CD4-positive, alpha-beta T cell treated with Interleukin-6 at 100 ng/mL for 8 hours (primary cell): ENCODE data around the gene PLEKHG3.

Source experiments
- DNase-seq: peaks from one replicate; pipeline ENCODE4 v3.0.0-alpha.2; 2020; ENCODE audit warnings: mixed read lengths, low spot score

PLEKHG3 gene

DNA sequence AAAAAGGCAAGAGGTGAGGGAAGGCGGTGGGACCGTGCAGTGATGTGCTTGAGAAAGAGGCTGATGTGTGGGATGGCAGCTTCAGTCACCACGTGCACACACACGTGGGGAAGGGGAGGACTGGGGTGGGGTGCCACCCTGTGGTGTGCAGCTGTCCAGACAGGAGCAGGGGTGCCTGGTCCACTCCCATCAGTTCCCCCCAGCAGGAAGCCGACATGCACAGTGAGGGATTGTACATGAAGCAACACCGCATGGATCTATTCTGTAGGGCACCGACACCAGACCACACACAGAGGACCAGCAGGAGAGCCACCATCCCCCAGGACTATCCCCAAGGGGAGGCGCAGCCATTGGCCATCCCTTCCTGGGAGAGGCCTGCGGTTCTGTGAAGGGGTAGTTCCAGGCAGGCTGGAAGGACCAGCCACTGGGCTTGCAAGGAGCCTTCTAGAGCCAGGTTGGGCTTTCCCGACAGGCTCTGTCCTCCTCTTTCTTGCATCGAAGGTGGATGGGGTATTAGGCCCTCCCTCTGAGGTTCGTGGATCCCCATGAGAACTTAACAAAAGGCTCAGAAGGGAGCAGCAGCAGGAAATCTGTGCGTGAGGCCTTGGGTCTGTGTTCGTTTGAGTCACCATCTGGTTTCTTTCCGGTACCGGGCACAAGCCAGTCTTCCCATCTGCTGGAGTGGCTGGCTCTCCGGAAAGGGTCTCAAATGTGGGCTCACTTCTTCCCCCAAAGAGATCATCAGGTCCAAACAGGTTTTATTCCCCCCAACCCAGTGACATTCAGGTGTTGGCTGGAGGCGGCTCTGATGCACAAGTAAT, 59.8 kb downstream of the PLEKHG3 start:
- DNase-seq: no peak

DNA sequence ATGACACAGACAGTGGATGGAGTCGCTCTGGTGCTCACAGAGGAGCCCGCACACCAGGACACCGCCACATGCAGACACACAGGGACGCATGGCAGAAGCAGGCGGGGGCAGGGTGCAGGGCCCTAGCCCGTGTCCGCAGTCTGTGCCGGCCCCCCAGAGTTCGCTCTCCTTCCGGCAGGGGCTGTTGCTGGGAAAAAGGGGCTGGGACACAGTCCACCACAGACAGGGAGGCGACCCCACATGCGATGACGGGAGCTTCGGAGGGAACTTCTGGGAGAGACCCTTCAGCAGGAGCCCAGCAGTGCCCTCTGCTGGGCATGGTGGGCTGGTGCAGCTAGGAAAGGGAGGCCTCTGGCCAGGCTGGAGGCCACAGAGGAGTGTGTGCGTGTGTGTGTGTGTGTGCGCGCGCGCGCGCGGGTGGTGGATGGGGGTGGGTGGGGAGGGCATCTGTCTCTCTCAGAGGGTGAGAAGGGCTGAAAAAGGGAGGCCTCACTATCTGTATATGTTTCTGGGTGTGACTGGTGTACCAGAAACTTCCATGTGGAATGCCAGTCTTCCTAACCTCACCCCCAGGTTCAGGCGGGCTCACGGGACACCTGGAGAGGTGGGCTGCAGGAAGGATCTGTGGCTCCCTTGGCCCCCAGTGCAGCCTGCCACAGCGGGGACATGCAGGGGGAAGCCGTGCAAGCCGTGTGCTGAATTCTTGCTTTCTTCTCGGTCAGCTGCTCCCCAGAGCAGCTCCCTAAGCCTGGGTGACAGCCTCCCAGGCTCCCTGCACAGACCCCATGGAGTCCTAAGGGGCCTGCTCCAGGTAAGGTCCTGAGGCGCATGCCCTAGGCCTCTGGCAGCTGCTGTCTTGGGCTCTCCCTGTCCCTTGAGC, 60.7 kb downstream of the PLEKHG3 start:
- DNase-seq: peak; percentile 68

DNA sequence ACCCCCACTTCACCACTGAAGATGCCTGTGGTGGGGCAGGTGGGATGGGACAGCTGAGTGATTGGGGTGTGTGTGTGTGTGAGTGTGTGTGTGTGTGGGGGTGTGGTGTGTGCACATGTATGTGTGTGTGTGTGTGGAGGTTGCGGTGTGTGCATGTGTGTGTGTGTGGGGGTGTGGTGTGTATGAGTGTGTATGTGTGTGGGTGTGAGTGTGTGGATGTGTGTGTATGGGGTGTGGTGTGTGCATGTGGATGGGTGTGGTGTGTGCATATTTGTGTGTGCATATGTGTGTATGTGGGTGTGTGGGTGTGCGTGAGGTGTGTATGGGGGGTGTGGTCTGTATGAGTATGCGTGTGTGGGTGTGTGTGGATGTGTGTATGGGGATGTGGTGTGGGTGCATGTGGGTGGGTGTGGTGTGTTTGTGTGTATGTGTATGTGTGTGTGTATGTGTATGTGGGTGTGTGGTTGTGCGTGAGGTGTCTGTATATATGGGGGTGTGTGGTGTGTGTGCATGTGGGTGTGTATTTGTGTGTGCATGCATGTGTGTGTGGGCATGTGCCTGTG, 61.6 kb downstream of the PLEKHG3 start:
- DNase-seq: no peak

DNA sequence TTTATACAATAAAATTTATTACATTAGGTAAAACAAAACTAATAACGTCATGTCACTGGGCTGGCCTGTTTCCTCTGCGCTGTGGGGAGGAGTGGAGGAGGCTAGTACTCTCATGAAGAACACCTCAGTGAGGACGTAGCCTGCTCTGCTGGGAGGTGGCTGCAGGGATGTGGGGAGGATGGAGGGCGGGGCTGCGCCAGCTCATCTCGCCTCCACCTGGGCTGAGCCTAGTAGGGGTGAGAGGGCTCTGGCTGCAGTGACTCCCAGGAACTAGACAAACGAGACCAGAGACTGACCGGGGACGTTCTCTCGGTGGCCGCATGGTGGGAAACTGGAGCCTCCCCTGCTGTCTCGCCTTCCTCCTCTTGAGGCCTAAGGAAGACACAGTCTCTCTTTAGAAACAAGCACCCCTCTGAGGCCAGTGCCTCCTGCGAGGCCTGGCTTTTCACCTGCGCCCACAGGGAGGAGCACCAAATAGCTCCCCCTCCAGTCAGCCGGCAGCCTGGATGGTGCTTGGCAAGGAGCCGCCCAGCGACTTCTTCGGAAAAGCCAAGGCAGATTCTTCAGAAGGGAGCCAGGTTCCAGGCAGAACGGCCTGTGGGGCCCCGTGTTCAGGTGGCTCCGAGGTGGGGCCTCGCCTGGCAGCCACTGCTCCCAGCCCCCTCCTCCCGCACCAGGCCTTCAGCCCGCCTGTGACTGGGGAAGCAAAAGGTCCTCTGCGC, 62.4 kb downstream of the PLEKHG3 start:
- DNase-seq: no peak

DNA sequence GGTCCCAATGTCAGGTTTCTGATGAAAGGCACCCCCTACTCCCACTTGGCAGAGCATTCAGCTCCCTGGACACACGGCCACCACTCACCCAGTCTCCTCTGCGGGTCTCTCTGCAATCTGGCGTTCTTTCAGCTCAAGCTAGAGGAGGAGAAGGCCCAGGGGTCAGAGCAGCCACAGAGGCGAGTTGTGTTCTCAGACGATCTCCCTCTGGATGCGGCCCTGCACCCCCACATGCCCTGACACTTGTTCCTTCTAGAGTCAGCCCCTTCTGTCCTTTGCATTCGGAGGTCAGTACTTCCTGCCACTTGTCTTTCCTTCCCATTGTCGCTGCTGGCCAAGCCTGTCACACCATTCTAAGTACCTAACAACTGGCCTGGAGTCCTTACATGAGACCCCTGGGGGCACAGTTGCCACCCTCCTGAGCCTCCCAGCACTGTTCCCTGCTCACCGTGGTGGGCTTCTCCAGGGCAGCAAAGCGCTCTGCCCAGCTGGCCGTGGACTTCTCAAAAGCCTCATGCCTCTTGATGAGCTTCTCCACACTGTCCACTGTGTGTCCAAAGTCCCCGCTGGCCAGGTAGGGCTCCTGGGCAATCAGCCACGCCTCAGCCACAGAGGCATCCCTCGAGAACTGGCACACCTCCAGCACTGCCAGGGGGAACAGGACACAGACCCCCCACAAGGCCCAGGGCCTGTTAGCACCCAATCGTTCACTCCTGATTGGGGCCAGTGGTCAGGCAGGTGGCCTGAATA, 63.2 kb downstream of the PLEKHG3 start:
- no peak for DNase-seq

DNA sequence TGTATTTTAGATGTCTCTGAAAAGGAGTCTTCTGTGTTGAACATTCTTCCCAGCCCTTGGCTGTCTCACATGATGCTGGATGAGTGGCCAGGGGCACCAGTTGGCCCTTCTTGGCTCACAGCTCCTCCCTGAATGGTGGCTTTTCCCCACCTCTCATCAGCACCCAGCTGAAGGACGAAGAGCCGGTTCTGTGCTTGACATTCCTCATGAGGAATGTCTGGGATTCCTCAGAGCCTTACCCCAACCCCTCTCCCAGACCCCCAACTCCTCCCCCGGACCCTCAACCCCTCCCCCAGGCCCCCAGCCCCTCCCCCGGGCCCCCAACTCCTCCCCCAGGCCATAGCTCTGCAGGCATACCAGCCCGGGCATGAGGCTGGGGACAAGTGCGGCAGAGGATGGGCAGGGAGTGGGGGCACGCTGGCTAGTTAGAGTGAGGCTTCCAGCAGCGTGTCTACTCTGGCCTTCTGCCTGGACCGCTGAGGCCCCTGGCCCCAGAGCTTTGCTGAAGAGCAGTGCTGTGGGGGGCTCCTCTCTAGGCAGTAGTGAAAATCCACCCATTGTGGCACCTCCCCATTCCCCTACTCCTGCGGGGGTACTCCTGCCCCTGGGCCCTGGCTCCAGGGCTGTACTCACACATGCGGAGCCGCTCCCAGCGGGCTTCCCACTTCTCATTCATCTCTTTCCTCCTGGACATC, 64.3 kb downstream of the PLEKHG3 start:
- DNase-seq: no peak

DNA sequence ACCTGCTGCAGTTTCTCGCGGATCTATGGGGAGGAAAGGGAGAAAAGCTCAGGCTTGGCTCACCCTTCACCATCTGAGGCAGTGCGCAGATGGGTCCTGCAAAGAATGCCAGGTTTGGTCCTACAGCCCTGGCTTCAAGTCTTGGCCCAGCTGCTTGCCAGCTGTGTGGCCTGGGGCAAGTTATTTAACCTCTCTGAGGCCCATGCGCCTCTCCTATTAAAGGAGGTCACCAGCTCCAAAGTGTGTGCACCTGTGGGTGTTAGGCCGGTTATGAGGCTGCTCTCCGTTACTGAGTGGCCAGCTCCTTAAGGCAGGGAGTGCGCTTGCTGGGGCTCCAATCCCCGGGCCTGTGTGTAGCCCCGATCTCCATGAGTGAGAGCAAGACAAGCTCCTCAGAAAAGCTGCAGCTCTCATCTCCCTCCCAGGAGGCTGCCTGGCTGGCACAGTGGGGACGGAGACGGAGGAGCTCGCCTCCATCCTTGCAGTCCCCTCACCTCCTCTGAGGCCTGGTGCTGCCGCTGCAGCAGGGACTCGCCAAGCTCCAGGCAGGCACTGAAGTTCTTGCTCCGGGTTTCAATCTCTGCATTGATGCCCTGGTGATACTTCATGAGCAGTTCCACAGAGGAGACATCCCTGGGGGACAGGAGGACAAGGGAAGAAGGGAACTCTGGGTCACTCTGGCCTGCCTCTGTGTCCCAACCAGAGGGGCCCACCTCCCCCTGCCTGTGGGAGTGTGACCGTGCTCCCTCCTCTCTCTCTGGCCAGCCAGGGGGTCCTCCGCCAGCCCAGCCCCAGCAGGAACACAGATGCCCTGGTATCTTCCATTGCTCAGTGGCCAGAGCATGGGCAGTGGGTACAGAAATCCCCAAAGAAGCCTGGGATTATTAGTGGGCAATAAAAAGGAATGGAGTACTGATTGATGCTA, 65.1 kb downstream of the PLEKHG3 start:
- no peak for DNase-seq

DNA sequence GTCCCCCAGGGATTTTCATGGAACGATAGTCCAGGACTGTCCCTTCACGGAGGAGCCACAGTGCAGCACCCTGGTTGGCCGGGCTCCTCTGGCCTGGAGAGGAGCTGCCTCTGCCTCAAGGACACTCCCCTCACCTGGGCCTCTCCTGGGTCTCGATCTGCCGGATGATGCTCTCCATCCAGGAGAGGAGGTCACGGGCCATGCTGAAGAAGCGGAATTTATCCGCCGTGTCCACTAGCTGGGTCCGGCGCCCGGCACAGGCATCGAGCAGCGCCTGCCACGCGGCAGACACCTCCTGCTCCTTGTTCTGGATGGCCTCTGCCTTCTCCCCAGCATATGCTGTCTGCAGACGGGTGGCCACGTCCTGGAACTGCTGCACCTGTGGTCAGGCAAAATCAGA, 66.5 kb downstream of the PLEKHG3 start:
- DNase-seq: no peak

DNA sequence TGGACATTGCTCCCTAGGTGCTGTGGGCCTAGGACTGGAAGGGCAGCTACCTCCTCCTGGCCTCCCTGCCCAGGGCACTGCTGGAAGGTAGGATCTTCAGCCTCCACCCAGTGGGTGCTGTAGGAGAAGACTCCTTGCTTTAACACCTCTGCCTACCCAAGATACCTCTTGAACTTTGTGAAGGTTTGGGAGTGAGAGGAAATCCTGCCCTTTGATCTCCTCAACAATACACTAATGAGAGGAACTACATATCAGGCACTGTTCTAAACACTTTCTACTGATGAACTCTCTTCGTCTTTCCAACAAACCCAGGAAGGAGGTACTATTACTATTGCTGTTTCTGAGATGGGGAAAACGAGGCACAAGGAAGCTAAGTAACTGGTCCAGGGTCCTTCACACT, 66.9 kb downstream of the PLEKHG3 start:
- no peak for DNase-seq

DNA sequence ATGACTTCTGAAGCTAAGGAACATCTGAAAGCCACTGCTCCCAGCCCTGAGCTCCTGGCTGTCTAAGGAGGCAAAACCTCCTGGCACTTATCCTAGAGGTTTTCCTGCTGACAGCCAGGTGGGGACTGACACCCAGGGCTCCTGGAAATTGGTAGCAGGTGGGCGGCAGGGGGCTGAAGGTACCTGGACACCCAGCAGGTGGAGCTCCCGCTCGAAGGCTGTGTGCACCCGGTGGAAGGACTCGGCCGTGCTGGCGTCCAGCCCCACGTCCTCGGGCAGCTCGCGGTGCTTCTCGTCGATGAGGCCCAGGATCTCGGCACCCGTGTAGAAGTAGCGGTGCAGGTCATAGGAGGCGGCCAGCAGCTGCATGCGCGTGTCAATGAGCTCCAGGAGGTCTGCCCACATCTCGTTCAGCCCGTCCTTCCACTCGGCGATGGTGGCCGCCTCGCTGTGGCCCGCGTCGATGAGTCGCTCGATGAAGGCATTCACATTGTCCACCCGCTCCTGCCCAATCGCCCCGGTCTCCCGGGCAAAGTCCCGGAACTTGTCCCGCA, 68.2 kb downstream of the PLEKHG3 start:
- DNase-seq: no peak

DNA sequence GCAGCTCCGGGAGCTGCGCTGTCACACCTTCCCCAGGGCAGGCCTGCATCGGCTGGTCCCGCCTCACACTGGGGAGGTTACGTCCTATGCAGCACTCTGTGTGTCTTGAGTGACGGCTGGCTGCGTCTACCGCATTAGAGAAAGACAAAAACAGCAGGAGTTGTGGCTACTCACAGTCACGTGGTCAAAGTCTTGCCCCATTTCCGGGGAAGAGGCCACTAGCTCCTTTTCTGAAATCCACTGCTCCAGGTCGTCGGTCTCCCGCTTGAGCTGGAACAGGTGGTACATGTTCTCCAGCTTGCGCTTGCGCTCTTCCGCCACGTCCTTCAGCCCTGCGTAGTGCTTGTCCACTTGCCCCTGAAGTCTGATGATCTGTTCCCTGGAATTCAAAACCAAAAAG, 68.8 kb downstream of the PLEKHG3 start:
- DNase-seq: no peak

DNA sequence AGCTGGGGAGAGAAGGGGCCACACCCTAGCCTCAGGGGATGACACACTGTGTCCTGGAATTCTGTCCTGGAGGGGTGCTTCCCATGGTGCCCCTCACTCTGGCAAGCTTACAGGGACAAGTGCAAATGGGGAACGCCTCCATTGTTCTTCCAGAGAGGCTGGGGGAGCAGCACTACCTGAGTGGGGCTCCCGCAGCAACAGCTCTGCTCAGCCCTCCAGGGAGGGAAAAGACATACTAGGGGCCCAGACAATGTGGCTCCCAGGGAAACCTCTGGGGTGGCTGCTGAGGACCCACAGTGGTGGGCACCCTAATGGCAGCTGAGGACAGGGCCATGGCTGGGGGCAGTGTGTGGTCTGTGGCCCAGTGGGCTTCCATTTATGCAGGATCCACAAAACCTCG, 69.4 kb downstream of the PLEKHG3 start:
- DNase-seq: no peak

DNA sequence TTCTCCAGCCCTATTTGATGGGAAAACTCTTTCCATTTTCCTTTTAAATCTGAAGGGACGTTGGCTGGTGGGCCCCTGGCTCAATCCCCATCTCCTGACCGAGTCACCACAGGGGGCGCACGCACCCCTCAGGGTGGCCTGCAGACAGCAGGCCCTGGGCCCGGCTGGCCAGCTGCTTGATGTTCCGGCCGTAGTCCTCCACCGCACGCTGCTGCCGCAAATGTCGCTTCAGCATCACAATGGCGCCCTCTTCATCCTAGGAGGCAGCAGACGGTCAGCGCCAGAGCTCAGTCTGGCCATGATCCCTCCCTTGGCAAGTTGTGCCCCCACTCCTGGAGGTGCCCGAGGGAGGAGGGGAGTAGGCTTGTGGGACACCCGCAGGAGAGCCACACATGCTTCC, 70.0 kb downstream of the PLEKHG3 start:
- no peak for DNase-seq

DNA sequence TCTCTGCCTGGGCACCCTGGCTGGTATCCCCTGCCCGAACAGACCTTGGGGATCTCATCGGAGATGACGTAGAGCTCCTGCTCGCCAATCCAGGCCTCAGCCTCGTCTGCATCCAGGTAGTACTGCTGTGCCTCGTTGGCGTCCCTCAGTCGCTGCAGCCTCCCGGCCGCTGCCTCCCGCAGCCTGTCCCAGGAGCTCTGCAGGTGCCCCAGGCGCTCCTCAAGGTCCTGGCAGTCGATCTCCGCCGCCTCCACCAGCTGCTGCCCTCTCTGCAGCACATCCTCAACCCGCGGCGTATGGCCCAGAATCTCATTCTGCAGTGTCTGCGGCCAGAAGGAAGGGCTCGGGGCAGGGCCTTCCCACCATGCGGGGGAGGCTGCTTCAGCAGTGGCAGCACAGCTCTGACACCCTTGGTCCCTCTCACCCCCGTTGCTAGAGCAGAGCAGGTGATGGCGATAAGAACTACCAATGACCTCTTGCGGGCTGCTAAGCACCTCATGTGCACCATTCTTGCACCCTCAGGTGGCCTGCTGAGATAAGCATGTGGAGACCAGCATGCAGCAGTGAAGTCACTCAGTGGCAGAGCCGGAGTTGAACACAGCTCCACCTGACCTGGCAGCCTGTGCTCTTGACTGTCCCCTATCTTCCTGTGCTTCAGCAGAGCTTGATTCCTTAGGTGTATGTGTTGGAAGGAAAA, 71.0 kb downstream of the PLEKHG3 start:
- no peak for DNase-seq

DNA sequence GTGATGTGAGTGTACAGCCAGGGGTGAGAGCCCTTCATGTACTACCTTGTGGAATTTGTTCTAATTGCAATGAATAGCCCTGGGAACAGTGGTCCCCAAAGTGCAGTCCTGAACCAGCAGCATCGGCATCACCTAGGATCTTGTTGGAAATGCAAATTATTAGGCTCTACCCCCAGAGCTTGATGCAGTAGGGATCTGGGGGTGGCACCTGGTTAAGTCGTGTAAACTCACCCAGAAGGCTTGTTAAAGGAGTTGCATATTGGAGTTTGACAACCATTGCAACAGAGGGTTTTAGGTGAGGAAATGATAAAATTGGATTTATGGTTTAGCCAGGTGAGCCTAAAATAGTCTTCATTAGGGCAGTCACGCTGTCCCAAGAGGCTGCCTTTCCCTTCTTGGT, 73.2 kb downstream of the PLEKHG3 start:
- no peak for DNase-seq

DNA sequence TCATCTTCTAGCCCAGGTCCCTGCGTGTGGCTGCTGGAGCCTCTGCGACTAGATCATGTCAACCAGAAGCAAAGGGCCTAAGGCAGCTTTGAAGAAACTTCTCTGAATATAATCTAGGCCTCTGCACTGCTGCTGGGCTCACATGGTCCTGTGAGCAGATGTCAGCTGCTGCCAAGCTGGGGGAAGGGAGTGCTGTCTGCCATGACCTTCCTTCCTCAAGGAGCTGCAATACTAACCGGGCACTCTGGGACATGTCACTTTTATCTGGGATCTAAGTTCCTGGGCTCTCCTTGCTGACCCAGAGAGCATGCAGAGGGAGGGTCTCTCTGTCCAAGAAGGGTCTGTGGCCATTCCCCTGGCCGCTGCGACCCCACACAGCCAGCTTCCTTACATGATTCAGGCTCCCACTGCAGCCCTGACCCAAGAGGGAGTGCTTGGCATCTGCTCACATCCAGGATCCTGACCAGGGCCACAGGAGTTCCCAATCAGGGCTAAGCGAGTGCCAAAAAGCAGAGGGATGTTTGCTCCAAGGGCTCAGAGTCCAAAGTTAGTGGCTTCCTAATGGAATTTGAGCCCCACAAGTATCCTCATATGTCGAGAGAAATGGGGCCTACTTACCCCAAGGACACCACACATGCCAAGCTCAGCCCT, 74.0 kb downstream of the PLEKHG3 start:
- no peak for DNase-seq

DNA sequence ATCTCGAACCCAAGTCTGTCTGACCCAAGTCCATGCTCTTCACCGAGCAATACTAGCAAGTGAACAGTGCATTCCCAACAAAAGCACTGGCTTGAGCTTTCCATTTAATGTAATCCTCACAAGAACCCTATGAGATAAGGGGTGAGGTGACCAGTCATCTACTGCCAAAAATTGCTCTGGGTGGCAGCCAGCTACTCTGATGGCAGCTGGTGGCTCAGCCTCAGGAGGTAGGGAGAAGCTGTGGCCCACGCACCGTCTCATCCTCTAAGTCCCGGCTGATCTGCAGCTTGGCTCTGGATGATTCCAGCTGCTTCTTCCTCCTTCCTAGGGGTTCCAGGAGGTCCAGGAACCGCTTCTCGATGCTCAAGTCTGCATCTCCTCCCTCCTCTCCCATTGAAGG, 75.2 kb downstream of the PLEKHG3 start:
- DNase-seq: no peak

DNA sequence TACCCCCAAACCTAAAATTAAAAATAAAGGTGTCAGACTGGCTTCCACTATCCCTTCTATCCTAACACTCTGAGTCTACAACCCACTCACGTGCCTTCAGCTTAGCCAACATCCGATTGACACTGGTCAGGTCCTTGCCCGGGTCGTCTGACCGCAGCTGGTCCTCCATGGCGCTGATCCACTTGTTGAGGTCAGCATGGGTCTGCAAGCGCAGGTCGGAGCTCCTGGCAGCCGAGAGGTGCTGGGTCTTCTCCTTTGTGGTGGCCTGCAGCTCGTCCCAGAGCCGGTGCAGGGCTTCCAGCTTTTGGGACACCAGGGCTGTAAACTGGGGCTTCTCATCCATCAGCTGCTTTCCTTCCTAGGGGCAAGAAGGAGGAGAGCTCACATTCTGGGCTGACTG, 78.0 kb downstream of the PLEKHG3 start:
- DNase-seq: no peak
